Measurements from ENCODE around the gene ATAD3C. TPM values are rescaled to one million over a fixed set of nuclear protein-coding genes. Genes with fewer than 3 reads are reported as not detected.
A peak's percentile ranks its signal among the peaks of the same experiment; 100 is the strongest.
"Not testable (repeated sequence)": the region's sequence is repeated elsewhere in the genome, so short reads cannot be mapped to it uniquely, and the experiment has no call there.

The ATAD3C gene
- total RNA-seq, 4 donors from 2014 or later, result 0.47 to 1.1 (median 0.94) TPM; not detected in 1

- 23% methylated on average over 11 of the region's 16 CpGs; no CpG with 5 or more reads in 1 of the 2 donors for WGBS, 2 donors (ENCODE audit: low coverage in 1 of 2)
- peak; percentile 42 for ATAC-seq
- not testable (repeated sequence) for H3K27me3 ChIP-seq, H3K9me3 ChIP-seq, H3K36me3 ChIP-seq
- Histone ChIP-seq H3K27ac (peak overlapping the region; percentile 36 to 86 (median 80)), H3K4me1 (peaks cover 0 to 14% (median 0%) of the 10 kb centered on the region in 3 donors), H3K4me3 (peak overlapping the region in 1 of 2 donors; percentile 23)
- peak in 3 of 4 experiments; percentile 65 to 75 (median 67) for TF ChIP-seq CTCF (IDR thresholded peaks at IDR 0.05)
Measured at GRCh38 chr1:1504777-1505365, 55.4 kb downstream of the ATAD3C start.

- Histone ChIP-seq H3K27ac (peak overlapping the region; percentile 36 to 86 (median 80)), H3K4me1 (peaks cover 0 to 17% (median 0%) of the 10 kb centered on the region in 3 donors), H3K4me3 (peak overlapping the region in 1 of 2 donors; percentile 23)
- not testable (repeated sequence) for H3K9me3 ChIP-seq, H3K27me3 ChIP-seq, H3K36me3 ChIP-seq
- peak; percentile 76 for ATAC-seq
- TF ChIP-seq CTCF (IDR thresholded peaks at IDR 0.05), result peak in 3 of 4 experiments; percentile 43 to 59 (median 58)
- 7 to 8% methylated on average over 2 to 8 of the region's 22 CpGs for WGBS, 2 donors (ENCODE audit: low coverage in 1 of 2)
Measured at GRCh38 chr1:1505366-1505798, 55.9 kb downstream of the ATAD3C start.

GRCh38 chr1:1505801-1506200 lies 56.3 kb downstream of the ATAD3C start:
- H3K27me3 ChIP-seq, ATAC-seq, H3K4me3 ChIP-seq, H3K9me3 ChIP-seq, H3K36me3 ChIP-seq: not testable (repeated sequence)
- WGBS, 2 donors (ENCODE audit: low coverage in 1 of 2), result 68 to 79% methylated on average over 5 of the region's 5 CpGs
- peaks cover 0 to 21% (median under 1%) of the 10 kb centered on the region in 3 donors for H3K4me1 ChIP-seq
- H3K27ac ChIP-seq, result peak overlapping the region; percentile 13 to 86 (median 80)

- Histone ChIP-seq H3K27me3 (no peaks in the 10 kb centered on the region), H3K27ac (no peak overlapping the region), H3K4me1 (peaks cover 0 to 28% (median 5%) of the 10 kb centered on the region in 3 donors), H3K9me3 (no peaks in the 10 kb centered on the region), H3K36me3 (no peaks in the 10 kb centered on the region), H3K4me3 (no peak overlapping the region)
- TF ChIP-seq CTCF (IDR thresholded peaks at IDR 0.05) (no peak), POLR2A (IDR thresholded peaks at IDR 0.05) (no peak)
- WGBS, 2 donors (ENCODE audit: low coverage in 1 of 2), result 96 to 100% methylated on average over 4 of the region's 4 CpGs
- ATAC-seq, result no peak
Measured at GRCh38 chr1:1507305-1507704, 57.8 kb downstream of the ATAD3C start.

GRCh38 chr1:1508775-1509464 lies 59.4 kb downstream of the ATAD3C start:
- not testable (repeated sequence) for H3K27ac ChIP-seq

GRCh38 chr1:1509465-1509850 lies 60.0 kb downstream of the ATAD3C start:
- H3K27me3 ChIP-seq, H3K9me3 ChIP-seq, ATAC-seq, H3K4me3 ChIP-seq, H3K27ac ChIP-seq, H3K36me3 ChIP-seq: not testable (repeated sequence)
- no CpG with 5 or more reads among the region's 21 CpGs for WGBS, 2 donors (ENCODE audit: low coverage in 1 of 2)
- peaks cover 0 to 38% (median 8%) of the 10 kb centered on the region in 3 donors for H3K4me1 ChIP-seq

More at GRCh38 chr1:1508775-1509464, 59.4 kb downstream of the ATAD3C start:
- not testable (repeated sequence) for H3K4me3 ChIP-seq, H3K9me3 ChIP-seq, ATAC-seq, H3K27me3 ChIP-seq, H3K36me3 ChIP-seq
- H3K4me1 ChIP-seq, result peaks cover 0 to 38% (median 8%) of the 10 kb centered on the region in 3 donors
- WGBS, 2 donors (ENCODE audit: low coverage in 1 of 2), result no CpG with 5 or more reads among the region's 34 CpGs

Data from gastroesophageal sphincter (tissue), 4 donors.